PFSK-1 (cell line): ENCODE data around the gene FARSB.

Experiments
- FOXP2 ChIP-seq: optimal IDR thresholded peaks from 2 replicates; pipeline ENCODE3; 2011; ENCODE audit warnings: borderline replicate concordance, control low read depth, inconsistent platforms; ENCODE audit not compliant: insufficient read depth; ENCODE audit errors: extremely low read length, extremely low read depth
- POLR2AphosphoS5 ChIP-seq: IDR thresholded peaks from 2 replicates; pipeline ENCODE4 v1.6.1; 2012; ENCODE audit warnings: low read depth, mild to moderate bottlenecking, control low read depth, low read length, moderate library complexity
- SIN3A ChIP-seq: IDR thresholded peaks from 2 replicates; pipeline ENCODE4 v1.6.1; 2012; ENCODE audit warnings: mild to moderate bottlenecking, low read length, moderate library complexity, borderline replicate concordance; ENCODE audit not compliant: insufficient read depth
- TAF1 ChIP-seq: IDR thresholded peaks from 2 replicates; pipeline ENCODE4 v1.6.1; 2012; ENCODE audit warnings: low read length, control low read depth, borderline replicate concordance; ENCODE audit not compliant: insufficient read depth
- TF ChIP-seq, protein P1 (sequence below), 2 experiments: IDR thresholded peaks; 2 replicates each; pipeline versions ENCODE4 v1.6.1 to v1.8.0; 2011 to 2012; ENCODE audit warnings: low read depth in 2 of 2, low read length in 2 of 2, control low read depth in 1 of 2, inconsistent platforms in 1 of 2, mild to moderate bottlenecking in 1 of 2, moderate library complexity in 1 of 2; ENCODE audit not compliant: insufficient read depth in 1 of 2

The FARSB gene

DNA sequence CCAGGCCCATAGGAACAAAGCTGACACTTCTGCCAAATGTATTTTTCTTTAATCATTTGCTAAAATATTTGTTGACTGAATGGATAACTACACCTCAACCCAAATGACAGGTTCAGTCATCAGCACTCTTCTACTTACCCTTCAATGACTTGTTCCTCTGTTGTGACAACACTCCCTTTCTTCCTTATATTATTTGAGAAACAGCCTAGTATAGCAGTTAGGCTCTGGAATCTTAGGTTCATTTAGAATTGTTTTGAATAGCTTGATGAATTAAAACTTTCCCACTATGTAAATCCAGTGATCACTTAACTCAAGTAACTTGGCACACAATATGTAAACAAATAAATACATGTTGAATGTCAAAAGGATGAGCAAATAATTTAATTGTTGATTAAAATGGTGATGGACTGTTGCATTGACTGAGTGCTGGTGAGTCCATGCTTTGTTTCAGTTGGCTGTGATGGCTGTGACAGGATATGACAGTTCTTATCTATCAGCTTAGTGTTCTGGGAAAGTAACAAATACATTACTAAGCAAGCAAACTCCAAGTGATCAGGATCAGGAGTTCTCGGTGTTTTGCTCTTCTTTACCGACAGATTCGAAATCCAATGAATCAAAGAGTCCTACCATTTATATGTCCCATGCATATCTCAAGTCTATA is 12.7 kb upstream of the FARSB start:
- TF ChIP-seq, protein P1, sequence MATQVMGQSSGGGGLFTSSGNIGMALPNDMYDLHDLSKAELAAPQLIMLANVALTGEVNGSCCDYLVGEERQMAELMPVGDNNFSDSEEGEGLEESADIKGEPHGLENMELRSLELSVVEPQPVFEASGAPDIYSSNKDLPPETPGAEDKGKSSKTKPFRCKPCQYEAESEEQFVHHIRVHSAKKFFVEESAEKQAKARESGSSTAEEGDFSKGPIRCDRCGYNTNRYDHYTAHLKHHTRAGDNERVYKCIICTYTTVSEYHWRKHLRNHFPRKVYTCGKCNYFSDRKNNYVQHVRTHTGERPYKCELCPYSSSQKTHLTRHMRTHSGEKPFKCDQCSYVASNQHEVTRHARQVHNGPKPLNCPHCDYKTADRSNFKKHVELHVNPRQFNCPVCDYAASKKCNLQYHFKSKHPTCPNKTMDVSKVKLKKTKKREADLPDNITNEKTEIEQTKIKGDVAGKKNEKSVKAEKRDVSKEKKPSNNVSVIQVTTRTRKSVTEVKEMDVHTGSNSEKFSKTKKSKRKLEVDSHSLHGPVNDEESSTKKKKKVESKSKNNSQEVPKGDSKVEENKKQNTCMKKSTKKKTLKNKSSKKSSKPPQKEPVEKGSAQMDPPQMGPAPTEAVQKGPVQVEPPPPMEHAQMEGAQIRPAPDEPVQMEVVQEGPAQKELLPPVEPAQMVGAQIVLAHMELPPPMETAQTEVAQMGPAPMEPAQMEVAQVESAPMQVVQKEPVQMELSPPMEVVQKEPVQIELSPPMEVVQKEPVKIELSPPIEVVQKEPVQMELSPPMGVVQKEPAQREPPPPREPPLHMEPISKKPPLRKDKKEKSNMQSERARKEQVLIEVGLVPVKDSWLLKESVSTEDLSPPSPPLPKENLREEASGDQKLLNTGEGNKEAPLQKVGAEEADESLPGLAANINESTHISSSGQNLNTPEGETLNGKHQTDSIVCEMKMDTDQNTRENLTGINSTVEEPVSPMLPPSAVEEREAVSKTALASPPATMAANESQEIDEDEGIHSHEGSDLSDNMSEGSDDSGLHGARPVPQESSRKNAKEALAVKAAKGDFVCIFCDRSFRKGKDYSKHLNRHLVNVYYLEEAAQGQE (IDR thresholded peaks at IDR 0.05; ENCODE audit: insufficient read depth in 1 of 2, low read depth in 2 of 2, low read length in 2 of 2): no peak
- no peak for TF ChIP-seq POLR2AphosphoS5
- TF ChIP-seq FOXP2: no peak
- TF ChIP-seq TAF1: no peak
- no peak for TF ChIP-seq SIN3A

DNA sequence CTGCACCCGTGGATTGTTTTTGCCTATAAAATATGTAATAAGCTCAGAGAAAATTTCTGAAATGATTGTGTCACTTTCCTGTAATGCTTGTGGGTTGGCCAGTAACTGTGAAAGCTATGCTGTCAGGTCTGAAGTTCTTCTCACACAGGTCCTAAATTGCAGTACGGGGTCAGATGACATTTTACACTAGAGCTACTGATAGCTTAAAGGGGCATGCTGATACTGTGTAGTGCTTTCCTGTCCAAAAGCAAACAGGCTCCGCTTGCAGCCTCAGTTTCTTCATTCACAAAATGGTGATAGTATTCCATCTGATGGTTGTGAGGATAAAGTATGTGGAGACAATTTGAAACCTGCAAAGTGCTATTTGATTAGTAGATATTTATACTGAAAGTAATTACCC is 7.6 kb upstream of the FARSB start:
- TF ChIP-seq POLR2AphosphoS5 (no peak), TAF1 (no peak), SIN3A (no peak), FOXP2 (no peak)
- TF ChIP-seq, protein P1 (IDR thresholded peaks at IDR 0.05; ENCODE audit: insufficient read depth in 1 of 2, low read depth in 2 of 2, low read length in 2 of 2): no peak

DNA sequence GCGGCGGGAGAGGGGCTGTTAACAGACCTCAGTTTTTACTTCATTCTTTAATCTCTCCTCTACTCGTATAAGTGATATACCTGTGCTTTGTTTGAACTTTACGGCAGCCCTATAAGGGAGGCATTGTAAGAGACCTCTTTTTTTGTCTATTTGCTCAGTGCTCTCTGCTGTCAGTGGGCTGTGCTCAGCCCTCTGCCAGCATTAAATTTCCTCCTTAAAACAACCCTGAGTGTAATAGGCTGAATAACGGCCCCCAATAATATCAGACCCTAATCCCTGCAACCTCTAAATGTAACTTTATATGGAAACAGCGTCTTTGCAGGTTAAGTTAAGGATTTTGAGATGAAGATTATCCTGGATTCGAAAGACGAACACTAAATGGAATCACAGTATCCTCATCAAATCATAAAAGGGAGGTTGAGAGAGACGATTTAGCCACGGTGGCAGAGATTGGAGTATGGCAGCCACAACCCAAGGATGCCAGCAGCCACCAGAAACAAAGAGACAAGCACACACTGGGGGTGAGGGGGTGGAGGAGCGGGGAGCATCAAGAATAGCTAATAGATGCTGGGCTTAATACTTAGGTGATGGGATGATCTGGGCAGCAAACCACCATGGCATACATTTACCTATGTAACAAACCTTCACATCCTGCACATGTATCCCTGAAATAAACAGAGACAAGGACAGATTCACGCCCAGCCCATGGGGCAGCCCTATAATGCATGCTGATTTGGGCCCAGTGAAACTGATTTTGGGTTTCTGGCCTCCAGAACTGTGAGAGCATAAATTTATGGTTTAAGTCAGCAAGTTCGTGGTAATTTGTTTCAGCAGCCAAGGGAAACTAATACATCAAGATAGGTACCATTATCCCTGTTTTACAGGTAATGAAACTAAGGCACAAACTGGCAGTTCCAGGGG is 894 bp upstream of the FARSB start:
- TF ChIP-seq TAF1: no peak
- TF ChIP-seq SIN3A: no peak
- no peak for TF ChIP-seq POLR2AphosphoS5

DNA sequence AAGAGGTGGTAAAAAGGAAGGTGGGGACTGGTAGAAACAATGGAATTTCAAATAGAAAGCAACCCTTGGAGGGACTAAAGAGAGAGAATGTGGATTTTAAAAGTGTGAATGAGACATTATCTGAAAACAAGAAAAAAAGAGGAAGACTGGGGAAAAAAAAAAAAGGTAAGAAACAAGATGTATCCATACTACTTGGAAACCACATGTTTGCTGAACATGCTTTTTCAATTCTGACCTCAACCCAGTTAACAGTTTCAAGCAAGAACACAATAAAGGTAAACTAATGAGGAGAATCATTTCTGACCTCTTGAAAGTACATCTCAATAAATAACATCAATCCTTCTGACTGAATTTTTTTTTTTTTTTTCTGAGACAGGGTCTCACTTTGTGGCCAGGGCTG is 2.6 kb downstream of the FARSB start:
- TF ChIP-seq TAF1 (no peak), SIN3A (no peak), FOXP2 (no peak), POLR2AphosphoS5 (no peak)
- TF ChIP-seq, protein P1 (IDR thresholded peaks at IDR 0.05; ENCODE audit: insufficient read depth in 1 of 2, low read depth in 2 of 2, low read length in 2 of 2): no peak

DNA sequence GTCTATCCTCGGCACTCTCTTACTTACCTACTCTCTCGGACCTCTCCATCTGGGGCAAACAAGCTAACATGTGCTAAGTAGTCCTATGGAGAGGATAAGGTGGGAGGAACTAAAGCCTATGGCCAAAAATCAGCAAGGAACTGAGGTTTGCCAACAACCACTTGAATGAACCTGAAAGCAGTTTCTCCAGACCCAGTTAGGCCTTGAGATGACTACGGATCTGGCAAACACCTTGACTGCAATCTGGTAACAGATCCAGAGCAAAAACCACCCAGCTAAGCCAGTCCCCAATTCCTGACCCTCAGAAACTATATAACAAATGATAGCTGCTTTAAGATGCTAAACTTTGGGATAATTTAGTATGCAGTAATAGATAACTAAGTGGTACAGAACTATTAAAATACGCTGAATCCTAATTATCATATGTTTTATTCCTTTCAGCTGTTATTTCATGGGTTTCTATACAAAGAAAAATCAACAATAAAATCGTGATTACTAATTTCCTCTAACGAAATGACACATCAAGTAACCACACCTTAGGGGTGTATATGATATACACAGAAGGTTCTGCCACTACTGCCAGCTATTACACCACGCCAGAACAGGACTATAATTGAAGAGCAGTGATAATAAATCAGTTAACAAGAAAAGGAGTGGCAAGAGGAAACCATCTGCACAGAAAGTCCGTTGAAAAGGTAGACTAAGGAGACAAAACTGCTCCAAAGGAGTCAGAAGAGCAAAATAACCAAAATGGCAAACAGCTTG is 3.2 kb downstream of the FARSB start:
- TF ChIP-seq, protein P1 (IDR thresholded peaks at IDR 0.05; ENCODE audit: insufficient read depth in 1 of 2, low read depth in 2 of 2, low read length in 2 of 2): no peak
- TF ChIP-seq POLR2AphosphoS5 (0 out of 2 replicates have a peak, but pooled peaks have one; percentile 1), SIN3A (no peak), TAF1 (no peak), FOXP2 (no peak)
